GM10266 (cell line): ENCODE data around the gene NUP58.

Source experiments
- DNase-seq: peaks from one replicate; pipeline ENCODE4 v3.0.0; 2012; ENCODE audit errors: extremely low spot score
- TF ChIP-seq, protein P1 (sequence below): IDR thresholded peaks from 2 replicates; pipeline ENCODE4 v1.5.1; 2012; ENCODE audit warnings: mild to moderate bottlenecking, low read depth; ENCODE audit not compliant: control insufficient read depth, insufficient read depth; ENCODE audit errors: missing control alignments

Gene NUP58

GRCh38 chr13:25335856-25336255, 34.4 kb downstream of the NUP58 start:
- DNase-seq, result no peak
- TF ChIP-seq, protein P1, sequence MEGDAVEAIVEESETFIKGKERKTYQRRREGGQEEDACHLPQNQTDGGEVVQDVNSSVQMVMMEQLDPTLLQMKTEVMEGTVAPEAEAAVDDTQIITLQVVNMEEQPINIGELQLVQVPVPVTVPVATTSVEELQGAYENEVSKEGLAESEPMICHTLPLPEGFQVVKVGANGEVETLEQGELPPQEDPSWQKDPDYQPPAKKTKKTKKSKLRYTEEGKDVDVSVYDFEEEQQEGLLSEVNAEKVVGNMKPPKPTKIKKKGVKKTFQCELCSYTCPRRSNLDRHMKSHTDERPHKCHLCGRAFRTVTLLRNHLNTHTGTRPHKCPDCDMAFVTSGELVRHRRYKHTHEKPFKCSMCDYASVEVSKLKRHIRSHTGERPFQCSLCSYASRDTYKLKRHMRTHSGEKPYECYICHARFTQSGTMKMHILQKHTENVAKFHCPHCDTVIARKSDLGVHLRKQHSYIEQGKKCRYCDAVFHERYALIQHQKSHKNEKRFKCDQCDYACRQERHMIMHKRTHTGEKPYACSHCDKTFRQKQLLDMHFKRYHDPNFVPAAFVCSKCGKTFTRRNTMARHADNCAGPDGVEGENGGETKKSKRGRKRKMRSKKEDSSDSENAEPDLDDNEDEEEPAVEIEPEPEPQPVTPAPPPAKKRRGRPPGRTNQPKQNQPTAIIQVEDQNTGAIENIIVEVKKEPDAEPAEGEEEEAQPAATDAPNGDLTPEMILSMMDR, result no peak

DNA sequence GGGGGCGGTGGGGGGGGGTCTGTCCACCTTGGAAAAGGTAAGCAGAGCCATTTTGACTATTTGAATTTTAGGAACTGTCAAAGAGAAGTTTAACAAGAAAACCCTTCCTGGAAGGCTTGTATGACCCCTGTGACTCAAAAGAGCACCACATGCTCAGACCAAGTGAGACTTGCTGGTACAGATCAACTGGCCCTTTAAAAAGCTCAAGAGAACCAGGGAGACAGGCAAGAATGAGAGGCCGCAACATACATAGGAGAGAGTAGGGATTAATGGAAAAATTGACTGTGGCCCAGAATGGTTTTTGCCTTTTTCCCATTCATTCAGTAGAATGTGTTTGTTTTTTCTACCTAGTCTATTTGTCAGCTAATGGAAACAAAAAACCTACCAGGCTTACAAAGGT, 44.2 kb downstream of the NUP58 start:
- no peak for DNase-seq

DNA sequence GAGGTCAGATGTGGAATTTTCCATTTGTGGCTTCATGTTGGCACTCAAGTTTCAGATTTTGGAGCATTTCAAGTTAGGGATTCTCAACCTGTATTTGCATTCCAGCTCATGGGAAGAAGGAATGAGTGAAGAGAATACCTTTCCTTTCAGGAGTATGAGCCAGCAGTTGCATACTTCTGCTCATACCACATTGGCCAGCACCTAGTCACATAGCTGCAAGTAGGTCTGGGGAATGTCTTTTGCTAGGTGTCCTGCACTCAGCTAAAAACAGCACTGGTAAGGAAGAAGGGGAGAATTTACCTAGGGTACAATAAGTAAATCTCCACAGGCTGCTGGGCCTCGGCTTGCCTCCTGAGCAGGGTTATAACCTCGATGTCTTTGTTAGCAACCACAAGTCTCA, 45.7 kb downstream of the NUP58 start:
- TF ChIP-seq, protein P1, result no peak
- DNase-seq, result no peak

More for the DNA sequence above, 44.2 kb downstream of the NUP58 start:
- TF ChIP-seq, protein P1, result no peak

- TF ChIP-seq, protein P1, result no peak
- no peak for DNase-seq
These were observed 50.0 kb downstream of the NUP58 start for GRCh38 chr13:25351404-25351803.

DNA sequence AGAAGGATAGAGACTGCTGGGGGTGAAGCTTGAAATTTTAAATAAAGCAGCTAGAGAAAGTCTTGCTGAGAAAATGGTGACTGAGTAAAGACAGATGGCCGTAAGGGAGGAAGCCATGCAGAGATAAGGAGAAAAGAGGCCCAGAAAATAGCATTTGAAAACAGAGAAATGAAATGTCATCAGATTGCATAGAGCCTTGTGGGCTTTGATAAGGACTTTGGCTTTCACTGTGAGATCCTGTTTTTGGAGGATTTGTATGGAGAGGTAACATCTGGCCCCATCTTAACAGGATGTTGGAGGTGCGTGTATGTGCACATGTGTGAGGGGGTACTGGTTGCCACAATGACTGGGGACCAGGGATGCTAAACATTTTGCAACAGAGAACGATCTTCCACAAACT, 50.8 kb downstream of the NUP58 start:
- TF ChIP-seq, protein P1, result no peak
- DNase-seq, result no peak

GRCh38 chr13:25352806-25353205, 51.4 kb downstream of the NUP58 start:
- no peak for DNase-seq
- TF ChIP-seq, protein P1, result no peak

DNA sequence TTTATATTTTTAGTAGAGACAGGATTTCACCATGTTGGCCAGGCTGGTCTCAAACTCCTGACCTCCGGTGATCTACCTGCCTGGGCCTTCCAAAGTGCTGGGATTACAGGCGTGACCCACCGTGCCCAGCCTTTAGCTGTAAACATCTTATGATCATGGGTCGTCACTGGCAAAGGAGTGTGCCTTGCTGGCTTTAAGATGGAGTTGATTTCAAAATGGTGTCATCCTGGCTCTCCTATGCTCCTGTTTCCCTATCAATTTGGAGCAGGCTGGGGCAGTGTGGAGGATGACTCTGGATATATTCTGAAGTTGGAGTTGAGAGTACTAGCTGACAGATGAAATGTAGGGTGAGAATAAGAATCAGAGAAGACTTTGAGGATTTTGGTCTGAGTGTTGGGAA, 51.9 kb downstream of the NUP58 start:
- DNase-seq, result no peak
- TF ChIP-seq, protein P1, result no peak
